BE2C (cell line): ENCODE results near the gene MOK.
"Not testable (repeated sequence)": the region's sequence is repeated elsewhere in the genome, so short reads cannot be mapped to it uniquely, and the experiment has no call there.

Source experiments
- DNase-seq: peaks from one replicate; pipeline ENCODE4 v3.0.0-alpha.2; 2020
- H3K27me3 ChIP-seq: fragments of 250-450 bp; sonication (Bioruptor Pico); 2 replicates; pipeline ENCODE4 v1.5.1; 2020; ENCODE audit warnings: mild to moderate bottlenecking
- H3K36me3 ChIP-seq: fragments of 250-450 bp; sonication (Bioruptor Pico); 2 replicates; pipeline ENCODE4 v1.5.1; 2020; ENCODE audit warnings: mild to moderate bottlenecking
- H3K4me1 ChIP-seq: fragments of 250-450 bp; sonication (Bioruptor Pico); 2 replicates; pipeline ENCODE4 v1.5.1; 2020
- H3K4me3 ChIP-seq: 2 replicates; pipeline ENCODE4 v1.5.1; 2011; ENCODE audit warnings: low read depth, low read length
- H3K9me3 ChIP-seq: fragments of 250-450 bp; sonication (Bioruptor Pico); 2 replicates; pipeline ENCODE4 v1.5.1; 2020
- CTCF ChIP-seq: IDR thresholded peaks from 2 replicates; pipeline ENCODE4 v1.5.1; 2012; ENCODE audit warnings: mild to moderate bottlenecking, low read depth, low read length

Gene MOK

DNA sequence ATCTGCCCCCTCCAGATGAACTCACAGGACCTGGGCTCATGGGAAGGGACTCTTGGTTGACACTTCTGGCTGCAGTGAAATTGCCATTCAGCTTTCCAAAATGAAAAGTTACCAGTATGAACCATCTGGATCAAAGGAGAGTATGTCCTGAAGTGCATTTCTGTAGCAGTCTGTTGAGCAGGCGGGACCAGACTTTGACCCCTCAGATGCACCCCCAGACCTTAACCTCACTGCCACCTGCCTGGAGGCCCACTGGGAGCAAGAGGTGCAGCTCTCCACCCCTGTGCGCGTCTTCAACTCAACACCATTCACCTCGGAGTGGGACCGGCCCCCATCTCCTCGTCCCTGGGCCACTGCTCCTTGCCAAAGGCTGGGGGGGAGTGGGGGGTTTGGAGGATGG is 55.0 kb downstream of the MOK start:
- no peaks in the 10 kb centered on the region for H3K9me3 ChIP-seq
- H3K4me1 ChIP-seq, result no peaks in the 10 kb centered on the region
- no peak overlapping the region for H3K4me3 ChIP-seq
- H3K27me3 ChIP-seq, result no peaks in the 10 kb centered on the region
- no peak for TF ChIP-seq CTCF
- no peaks in the 10 kb centered on the region for H3K36me3 ChIP-seq
- no peak for DNase-seq

DNA sequence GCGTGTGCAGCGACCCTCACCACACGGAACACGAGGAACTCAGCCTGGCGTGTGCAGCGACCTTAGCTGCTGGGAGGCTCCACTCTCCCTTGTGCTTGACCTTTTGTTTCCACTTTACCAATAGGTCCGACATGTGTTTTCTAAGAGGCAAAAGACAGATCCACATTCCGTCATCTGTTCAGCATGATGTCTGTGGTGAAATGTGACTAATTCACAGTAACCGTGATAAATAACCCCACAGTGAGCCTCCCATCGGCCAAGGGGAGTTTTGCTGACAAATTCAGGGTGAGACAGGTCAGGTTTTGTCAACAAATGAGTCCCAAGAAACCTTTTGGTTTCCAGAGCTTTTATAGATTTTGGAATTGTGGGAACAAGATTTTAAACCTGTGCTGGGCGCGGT is 55.9 kb downstream of the MOK start:
- TF ChIP-seq CTCF, result no peak
- Histone ChIP-seq H3K4me3 (no peak overlapping the region), H3K36me3 (no peaks in the 10 kb centered on the region), H3K9me3 (no peaks in the 10 kb centered on the region), H3K27me3 (no peaks in the 10 kb centered on the region), H3K4me1 (no peaks in the 10 kb centered on the region)
- DNase-seq, result no peak

DNA sequence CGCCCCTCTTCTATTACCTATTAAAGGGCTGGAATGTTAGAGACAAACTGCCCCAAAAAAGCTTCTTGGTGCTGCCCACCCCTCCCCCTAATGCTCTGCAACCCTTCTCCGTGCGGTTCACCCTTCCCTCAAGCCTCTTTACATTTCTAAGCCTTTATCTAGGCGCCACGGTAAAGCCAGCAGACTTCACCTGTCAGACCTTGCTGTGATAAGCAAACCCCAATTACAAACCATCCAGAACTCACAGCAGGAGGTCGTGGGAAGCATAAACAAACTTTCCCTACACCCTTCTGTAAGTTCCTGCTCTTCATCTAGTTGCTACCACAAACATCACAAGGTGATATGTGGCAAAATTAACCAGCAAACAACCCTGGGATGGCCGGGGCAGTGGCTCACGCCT is 56.8 kb downstream of the MOK start:
- H3K4me1 ChIP-seq, result no peaks in the 10 kb centered on the region
- no peak for DNase-seq
- no peaks in the 10 kb centered on the region for H3K36me3 ChIP-seq
- TF ChIP-seq CTCF, result no peak
- H3K9me3 ChIP-seq, result no peaks in the 10 kb centered on the region
- no peaks in the 10 kb centered on the region for H3K27me3 ChIP-seq
- H3K4me3 ChIP-seq, result no peak overlapping the region

- no peaks in the 10 kb centered on the region for H3K9me3 ChIP-seq
- DNase-seq, result no peak
- no peaks in the 10 kb centered on the region for H3K4me1 ChIP-seq
- TF ChIP-seq CTCF, result no peak
- H3K4me3 ChIP-seq, result no peak overlapping the region
- H3K27me3 ChIP-seq, result no peaks in the 10 kb centered on the region
- H3K36me3 ChIP-seq, result no peaks in the 10 kb centered on the region
These were observed 58.9 kb downstream of the MOK start for GRCh38 chr14:102246071-102246470.

DNA sequence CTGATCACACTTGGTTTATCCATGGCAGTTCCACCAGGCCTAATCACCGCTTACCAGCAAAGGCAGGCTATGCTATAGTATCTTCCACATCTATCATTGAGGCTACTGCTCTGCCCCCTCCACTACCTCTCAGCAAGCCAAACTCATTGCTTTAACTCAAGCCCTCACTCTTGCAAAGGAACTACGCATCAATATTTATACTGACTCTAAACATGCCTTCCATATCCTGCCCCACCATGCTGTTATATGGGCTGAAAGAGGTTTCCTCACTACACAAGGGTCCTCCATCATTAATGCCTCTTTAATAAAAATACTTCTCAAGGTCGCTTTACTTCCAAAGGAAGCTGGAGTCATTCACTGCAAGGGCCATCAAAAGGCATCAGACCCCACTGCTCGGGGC is 61.2 kb downstream of the MOK start:
- H3K4me1 ChIP-seq, DNase-seq, H3K4me3 ChIP-seq, H3K9me3 ChIP-seq, H3K27me3 ChIP-seq, H3K36me3 ChIP-seq: not testable (repeated sequence)

DNA sequence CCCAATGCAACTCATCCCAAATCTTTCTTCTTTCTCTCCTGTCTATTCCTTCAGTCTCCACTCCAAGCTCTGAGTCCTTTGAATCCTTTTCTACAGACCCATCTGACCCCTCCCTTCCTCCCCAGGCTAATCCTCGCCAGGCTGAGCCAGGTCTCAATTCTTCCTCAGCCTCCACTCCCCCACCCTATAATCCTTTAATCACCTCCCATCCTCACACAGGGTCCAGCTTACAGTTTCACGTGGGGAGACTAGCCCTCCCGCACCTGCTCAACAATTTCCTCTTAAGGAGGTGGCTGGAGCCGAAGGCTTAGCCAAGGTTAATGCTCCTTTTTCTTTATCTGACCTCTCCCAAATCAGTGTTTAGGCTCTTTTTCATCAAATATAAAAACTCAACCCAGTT is 63.8 kb downstream of the MOK start:
- no peak for DNase-seq

GRCh38 chr14:102240481-102240880 is 64.5 kb downstream of the MOK start:
- not testable (repeated sequence) for H3K9me3 ChIP-seq, H3K4me3 ChIP-seq, H3K27me3 ChIP-seq, DNase-seq, H3K4me1 ChIP-seq, H3K36me3 ChIP-seq

More for the DNA sequence above, 63.8 kb downstream of the MOK start:
- H3K4me1 ChIP-seq, result no peaks in the 10 kb centered on the region
- no peak for TF ChIP-seq CTCF
- H3K9me3 ChIP-seq, result no peaks in the 10 kb centered on the region
- no peaks in the 10 kb centered on the region for H3K27me3 ChIP-seq
- no peak overlapping the region for H3K4me3 ChIP-seq
- H3K36me3 ChIP-seq, result no peaks in the 10 kb centered on the region
